ENCODE data around the gene SCN4B.

Gene SCN4B

GRCh38 chr11:118129471-118130172, 23.0 kb downstream of the SCN4B start:
- no peak for DNase-seq (ENCODE audit: low read depth)

GRCh38 chr11:118128721-118129470, 23.7 kb downstream of the SCN4B start:
- no peak for DNase-seq (ENCODE audit: low read depth)

GRCh38 chr11:118128310-118128709, 24.3 kb downstream of the SCN4B start:
- no peak for DNase-seq (ENCODE audit: low read depth)

- no peak for DNase-seq (ENCODE audit: low read depth)
Observed at GRCh38 chr11:118126082-118126838, 26.4 kb downstream of the SCN4B start.

GRCh38 chr11:118124929-118125535, 27.6 kb downstream of the SCN4B start:
- DNase-seq (ENCODE audit: low read depth), result no peak

GRCh38 chr11:118120793-118121192, 31.8 kb downstream of the SCN4B start:
- no peak for DNase-seq (ENCODE audit: low read depth)

- no peak for DNase-seq (ENCODE audit: low read depth)
Observed at GRCh38 chr11:118117790-118118601, 34.6 kb downstream of the SCN4B start.

- DNase-seq (ENCODE audit: low read depth), result no peak
Observed at GRCh38 chr11:118115048-118115447, 37.6 kb downstream of the SCN4B start.

GRCh38 chr11:118114266-118114665, 38.4 kb downstream of the SCN4B start:
- no peak for DNase-seq (ENCODE audit: low read depth)

GRCh38 chr11:118112711-118113430, 39.8 kb downstream of the SCN4B start:
- no peak for DNase-seq (ENCODE audit: low read depth)

GRCh38 chr11:118111744-118112035, 40.9 kb downstream of the SCN4B start:
- no peak for DNase-seq (ENCODE audit: low read depth)

GRCh38 chr11:118111019-118111743, 41.4 kb downstream of the SCN4B start:
- DNase-seq (ENCODE audit: low read depth), result no peak

- DNase-seq (ENCODE audit: low read depth), result no peak
Observed at GRCh38 chr11:118109231-118109630, 43.4 kb downstream of the SCN4B start.

GRCh38 chr11:118108513-118108912, 44.1 kb downstream of the SCN4B start:
- DNase-seq (ENCODE audit: low read depth), result no peak

- DNase-seq (ENCODE audit: low read depth), result no peak
Observed at GRCh38 chr11:118106789-118107335, 45.8 kb downstream of the SCN4B start.

- no peak for DNase-seq (ENCODE audit: low read depth)
Observed at GRCh38 chr11:118105657-118106305, 46.8 kb downstream of the SCN4B start.

GRCh38 chr11:118104491-118104890, 48.1 kb downstream of the SCN4B start:
- DNase-seq (ENCODE audit: low read depth), result no peak

- DNase-seq (ENCODE audit: low read depth), result no peak
Observed at GRCh38 chr11:118102721-118103261, 49.8 kb downstream of the SCN4B start.

- DNase-seq (ENCODE audit: low read depth), result no peak
Observed at GRCh38 chr11:118100691-118101232, 51.9 kb downstream of the SCN4B start.

Measured in activated T-cell treated with anti-CD3 and anti-CD28 coated beads for 1 hour (primary cell).